Ovary (tissue), 9 donors: ENCODE measurements around the gene TRABD2B. TPM values are rescaled to one million over a fixed set of nuclear protein-coding genes. Genes with fewer than 3 reads are reported as not detected.

Source experiments
- DNase-seq, 5 donors: peaks; one replicate each; pipeline ENCODE4 v3.0.0-alpha.2; 2019 to 2020
- H3K27ac ChIP-seq, 2 donors: fragments of 200-600 bp; one replicate each; pipeline versions ENCODE4 v1.5.1 to v1.8.0; 2019 to 2022
- H3K27me3 ChIP-seq: fragments of 200-600 bp; one replicate; pipeline ENCODE4 v1.8.0; 2022
- H3K36me3 ChIP-seq: fragments of 200-600 bp; sonication (generic); one replicate; pipeline ENCODE4 v1.5.1; 2019
- H3K4me1 ChIP-seq: one replicate; pipeline ENCODE4 v1.8.1; 2013; ENCODE audit warnings: mild to moderate bottlenecking, moderate library complexity; ENCODE audit not compliant: insufficient read depth
- H3K4me3 ChIP-seq: fragments of 200-600 bp; sonication (generic); one replicate; pipeline ENCODE4 v1.5.1; 2017
- H3K9me3 ChIP-seq, 2 donors: fragments of 200-600 bp in 1 of 2; sonication (generic) in 1 of 2; one replicate each; pipeline versions ENCODE4 v1.5.1 to v1.8.1; 2013 to 2019; ENCODE audit warnings: mild to moderate bottlenecking in 1 of 2, moderate library complexity in 1 of 2
- CTCF ChIP-seq, 3 donors: fragments of 450-650 bp in 2 of 3; fragments of 200-600 bp in 1 of 3; IDR thresholded peaks; one replicate each; pipeline versions ENCODE4 v1.5.1 to v1.8.0; 2016 to 2022; ENCODE audit warnings: antibody characterized with exemption in 3 of 3, mild to moderate bottlenecking in 1 of 3
- EP300 ChIP-seq: sonication (generic); formaldehyde crosslinking; IDR thresholded peaks from one replicate; pipeline ENCODE4 v1.6.1; 2017; ENCODE audit warnings: antibody characterized with exemption
- POLR2A ChIP-seq: fragments of 450-650 bp; IDR thresholded peaks from one replicate; pipeline ENCODE4 v1.6.1; 2017; ENCODE audit warnings: antibody characterized with exemption, mild to moderate bottlenecking, moderate library complexity
- WGBS, 3 donors: extraction: QIAGEN DNeasy Blood & Tissue Kit in 1 of 3; methylation state at CpG; one replicate each; pipeline versions ENCODE4 v1.1.5 to v1.1.7; 2013 to 2017; 5-methylcytosine and 5-hydroxymethylcytosine counted together
- intact Hi-C, 4 donors: fragments of 100-400 bp; cut with DNase I; formaldehyde crosslinking; loops; one replicate each; pipeline versions ENCODE4 v1.11.0 to v1.15.1; 2022 to 2023
- polyA plus RNA-seq, 2 donors: library from polyadenylated mRNA; stranded (reverse); fragments of 200-250 nt in 1 of 2; fragments of 350-450 nt in 1 of 2; fragmentation: Illumina TruSeq in 1 of 2; extraction: RNeasy Lipid Tissue Mini Kit (QIAGEN cat#74804) in 1 of 2; gene quantifications; one replicate each; pipeline ENCODE4 v1.2.3, GENCODE V29; 2013 to 2014
- total RNA-seq, 7 donors: library from RNA; depleted of rRNA in 2 of 7; stranded (reverse); fragments of >200 nt in 2 of 7; fragmentation: NEBNext Ultra II Directional in 3 of 7; extraction: Animal tissue kit (Norgen Biotek cat#: 25700) in 3 of 7; gene quantifications; one replicate each; pipeline versions ENCODE4 v1.1.0 to v1.2.4, GENCODE V29; 2016 to 2023
- donor health status: DM: no; HTN: no; CAD: no; lungs with moderate emphysema.
- donor health status: DM: no; HTN: no; CAD: no.
- donor health status: Bipolar disorder and iron deficiency.
- donor health status: DM: yes; HTN: yes; CAD: no.
- donor health status: DM: no; HTN: no; CAD: no.
- donor health status: DM: yes; HTN: yes; CAD: no.

Gene TRABD2B
- total and polyA plus RNA-seq, 9 donors = 0.18 to 1.6 (median 0.52) TPM

- TF ChIP-seq POLR2A (no peak), EP300 (no peak), CTCF (IDR thresholded peaks at IDR 0.05) (no peak)
- intact Hi-C loops = no loop called here
- H3K4me3 ChIP-seq = no peak overlapping the region
- H3K9me3 ChIP-seq = no peaks in the 10 kb centered on the region
- DNase-seq = peak in 1 of 5 donors; percentile 28
- no peaks in the 10 kb centered on the region for H3K27me3 ChIP-seq
- no peaks in the 10 kb centered on the region for H3K36me3 ChIP-seq
- WGBS, 3 donors = 55 to 68% (median 58%) methylated on average over 6 of the region's 6 CpGs
- no peak overlapping the region for H3K27ac ChIP-seq
- no peaks in the 10 kb centered on the region for H3K4me1 ChIP-seq
Observed at GRCh38 chr1:48019714-48020315, 22.6 kb upstream of the TRABD2B start.

- Histone ChIP-seq H3K27ac (no peak overlapping the region), H3K27me3 (no peaks in the 10 kb centered on the region), H3K36me3 (no peaks in the 10 kb centered on the region), H3K4me3 (no peak overlapping the region), H3K9me3 (no peaks in the 10 kb centered on the region), H3K4me1 (no peaks in the 10 kb centered on the region)
- intact Hi-C loops = no loop called here
- no peak for TF ChIP-seq EP300
- no peak for TF ChIP-seq CTCF (IDR thresholded peaks at IDR 0.05)
- TF ChIP-seq POLR2A = no peak
- WGBS, 3 donors = 94 to 95% (median 94%) methylated on average over 5 of the region's 5 CpGs
- DNase-seq = no peak
Observed at GRCh38 chr1:48018799-48019198, 21.6 kb upstream of the TRABD2B start.

GRCh38 chr1:48017716-48018115 is 20.5 kb upstream of the TRABD2B start:
- Histone ChIP-seq H3K27me3 (no peaks in the 10 kb centered on the region), H3K27ac (no peak overlapping the region), H3K4me1 (no peaks in the 10 kb centered on the region), H3K9me3 (no peaks in the 10 kb centered on the region), H3K36me3 (no peaks in the 10 kb centered on the region), H3K4me3 (no peak overlapping the region)
- no peak for DNase-seq
- intact Hi-C loops = no loop called here
- TF ChIP-seq POLR2A = no peak
- no peak for TF ChIP-seq CTCF (IDR thresholded peaks at IDR 0.05)
- TF ChIP-seq EP300 = no peak
- 45 to 49% (median 47%) methylated on average over 4 of the region's 4 CpGs for WGBS, 3 donors

- no peak for DNase-seq
- Histone ChIP-seq H3K36me3 (no peaks in the 10 kb centered on the region), H3K9me3 (no peaks in the 10 kb centered on the region), H3K4me1 (no peaks in the 10 kb centered on the region), H3K4me3 (no peak overlapping the region), H3K27me3 (no peaks in the 10 kb centered on the region), H3K27ac (no peak overlapping the region)
- 86 to 88% (median 87%) methylated on average over 7 of the region's 7 CpGs for WGBS, 3 donors
- intact Hi-C loops = no loop called here
- TF ChIP-seq CTCF (IDR thresholded peaks at IDR 0.05) (no peak), EP300 (no peak), POLR2A (no peak)
Observed at GRCh38 chr1:48016515-48016914, 19.3 kb upstream of the TRABD2B start.
